ENCODE results near the gene RIC3. TPM values are rescaled to one million over a fixed set of nuclear protein-coding genes. Genes with fewer than 3 reads are reported as not detected.

The RIC3 gene
- total and polyA plus RNA-seq, 4 donors, result 38.2 to 56.1 (median 54.1) TPM

DNA sequence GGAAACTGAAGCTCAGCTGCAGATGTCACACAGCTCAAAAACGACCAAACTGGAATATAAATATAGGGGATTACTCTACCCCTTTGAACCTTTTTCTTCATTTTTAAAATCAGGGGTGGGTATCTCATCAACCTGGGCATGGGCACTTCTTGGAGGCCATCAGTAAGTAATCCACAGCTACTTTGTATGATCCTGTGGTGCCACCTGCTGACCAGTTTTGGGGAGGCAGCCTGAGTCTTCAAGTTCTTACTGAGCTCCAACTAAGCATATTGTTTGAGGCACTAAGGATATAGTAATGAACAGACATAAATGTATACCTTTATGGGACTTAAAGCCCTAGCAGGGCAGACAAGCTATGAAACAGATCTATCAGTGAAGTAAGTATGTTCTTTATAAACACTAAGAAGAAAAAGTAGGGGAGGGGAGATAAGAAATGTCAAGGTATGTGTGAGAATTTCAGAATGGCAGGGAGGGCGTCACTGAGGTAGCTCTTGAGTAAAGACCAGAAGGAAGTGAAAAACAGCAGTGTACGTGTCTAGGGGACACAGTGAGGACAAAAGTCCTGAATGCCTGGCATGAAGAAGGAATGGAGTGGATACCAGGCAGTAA, 69.4 kb downstream of the RIC3 start:
- DNase-seq (ENCODE audit: low read depth in 4 of 6, low spot score in 6 of 6), result peak in 5 of 6 donors; percentile 64 to 94 (median 74)
- peaks cover 18% of the 10 kb centered on the region for H3K4me1 ChIP-seq (ENCODE audit: control insufficient read depth, insufficient read depth, low read length)
- WGBS (ENCODE audit: insufficient coverage), result 76% methylated on average over 2 of the region's 3 CpGs
- H3K9me3 ChIP-seq (ENCODE audit: control insufficient read depth, insufficient read depth, low read length), result no peaks in the 10 kb centered on the region
- H3K27ac ChIP-seq (ENCODE audit: low read depth, low read length), result no peak overlapping the region
- H3K4me3 ChIP-seq (ENCODE audit: low read depth, low read length), result no peak overlapping the region
- no peaks in the 10 kb centered on the region for H3K27me3 ChIP-seq (ENCODE audit: control insufficient read depth, insufficient read depth, low read length)
- H3K36me3 ChIP-seq (ENCODE audit: control insufficient read depth, insufficient read depth, low read length), result peaks cover 87% of the 10 kb centered on the region

DNA sequence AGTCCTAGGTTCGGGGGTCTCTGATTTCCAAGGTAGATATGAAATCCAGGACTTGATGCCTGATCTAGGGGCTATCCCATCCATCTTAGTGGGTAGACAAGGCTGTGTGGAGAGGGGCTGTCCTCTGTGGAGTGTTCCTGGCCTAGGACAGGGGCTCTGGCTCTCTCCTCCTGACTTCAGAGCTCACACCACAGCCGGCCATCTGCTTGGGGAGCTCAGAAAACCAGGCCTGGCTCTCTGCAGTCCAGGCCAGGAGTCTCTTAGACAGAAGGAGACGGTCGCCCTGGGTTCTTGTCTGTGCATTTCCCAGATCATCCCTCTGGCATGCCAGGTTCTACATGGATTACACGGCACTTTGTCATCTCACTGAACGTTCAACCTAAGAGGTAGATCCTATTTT, 69.9 kb downstream of the RIC3 start:
- no peaks in the 10 kb centered on the region for H3K9me3 ChIP-seq (ENCODE audit: control insufficient read depth, insufficient read depth, low read length)
- H3K27ac ChIP-seq (ENCODE audit: low read depth, low read length), result no peak overlapping the region
- H3K4me1 ChIP-seq (ENCODE audit: control insufficient read depth, insufficient read depth, low read length), result peaks cover 23% of the 10 kb centered on the region
- H3K27me3 ChIP-seq (ENCODE audit: control insufficient read depth, insufficient read depth, low read length), result no peaks in the 10 kb centered on the region
- peaks cover 88% of the 10 kb centered on the region for H3K36me3 ChIP-seq (ENCODE audit: control insufficient read depth, insufficient read depth, low read length)
- no peak for DNase-seq (ENCODE audit: low read depth in 4 of 6, low spot score in 6 of 6)
- no peak overlapping the region for H3K4me3 ChIP-seq (ENCODE audit: low read depth, low read length)
- WGBS (ENCODE audit: insufficient coverage), result 71% methylated on average over 4 of the region's 6 CpGs

- Histone ChIP-seq H3K36me3 (ENCODE audit: control insufficient read depth, insufficient read depth, low read length) (peaks cover 90% of the 10 kb centered on the region), H3K27me3 (ENCODE audit: control insufficient read depth, insufficient read depth, low read length) (no peaks in the 10 kb centered on the region), H3K27ac (ENCODE audit: low read depth, low read length) (no peak overlapping the region), H3K4me3 (ENCODE audit: low read depth, low read length) (no peak overlapping the region), H3K4me1 (ENCODE audit: control insufficient read depth, insufficient read depth, low read length) (peaks cover 28% of the 10 kb centered on the region), H3K9me3 (ENCODE audit: control insufficient read depth, insufficient read depth, low read length) (no peaks in the 10 kb centered on the region)
- no peak for DNase-seq (ENCODE audit: low read depth in 4 of 6, low spot score in 6 of 6)
- WGBS (ENCODE audit: insufficient coverage), result 89% methylated on average over 4 of the region's 4 CpGs
Measured at GRCh38 chr11:8098361-8098760, 70.5 kb downstream of the RIC3 start.

DNA sequence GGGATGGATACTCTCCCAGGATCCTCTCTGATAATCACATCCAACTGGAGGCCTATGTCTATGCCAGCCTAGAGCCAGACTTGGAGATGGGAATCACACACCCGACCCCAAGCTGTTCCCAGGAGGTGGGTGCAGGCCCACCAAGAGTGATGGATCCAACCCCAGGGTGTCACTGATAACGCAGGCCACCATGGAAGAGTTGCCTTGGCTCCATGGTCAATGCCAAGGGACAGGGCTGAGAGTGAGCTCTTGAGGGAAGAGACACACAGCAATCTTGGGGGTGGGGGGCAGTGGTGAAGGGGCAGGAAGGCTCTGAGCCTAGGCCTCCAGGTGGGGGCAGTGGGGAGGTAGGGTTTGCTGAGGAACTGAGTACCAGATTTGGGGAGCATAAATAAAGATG, 70.9 kb downstream of the RIC3 start:
- H3K27ac ChIP-seq (ENCODE audit: low read depth, low read length), result no peak overlapping the region

DNA sequence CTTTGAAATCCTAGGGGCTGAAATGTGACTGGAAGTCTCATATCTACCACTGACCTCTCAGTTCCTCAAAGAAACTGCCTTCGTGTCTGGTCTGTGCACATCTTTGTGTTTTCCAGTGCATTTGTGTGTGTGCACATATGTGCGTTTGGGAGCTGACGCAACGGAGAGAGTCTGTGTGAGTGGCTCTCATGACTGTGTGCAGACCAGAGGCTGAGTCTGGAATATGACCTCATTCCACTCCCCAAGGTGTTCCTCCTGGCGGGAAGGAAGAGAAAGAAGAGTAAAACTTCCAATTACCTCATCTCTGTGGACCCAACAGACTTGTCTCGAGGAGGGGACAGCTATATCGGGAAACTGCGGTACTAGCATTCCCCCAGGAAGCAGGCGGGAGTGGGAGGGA, 71.4 kb downstream of the RIC3 start:
- Histone ChIP-seq H3K36me3 (ENCODE audit: control insufficient read depth, insufficient read depth, low read length) (peaks cover 89% of the 10 kb centered on the region), H3K27me3 (ENCODE audit: control insufficient read depth, insufficient read depth, low read length) (no peaks in the 10 kb centered on the region), H3K27ac (ENCODE audit: low read depth, low read length) (no peak overlapping the region), H3K4me3 (ENCODE audit: low read depth, low read length) (no peak overlapping the region), H3K9me3 (ENCODE audit: control insufficient read depth, insufficient read depth, low read length) (no peaks in the 10 kb centered on the region), H3K4me1 (ENCODE audit: control insufficient read depth, insufficient read depth, low read length) (peaks cover 33% of the 10 kb centered on the region)
- 82% methylated on average over 4 of the region's 9 CpGs for WGBS (ENCODE audit: insufficient coverage)
- no peak for DNase-seq (ENCODE audit: low read depth in 4 of 6, low spot score in 6 of 6)

More for the DNA sequence above, 70.9 kb downstream of the RIC3 start:
- Histone ChIP-seq H3K36me3 (ENCODE audit: control insufficient read depth, insufficient read depth, low read length) (peaks cover 93% of the 10 kb centered on the region), H3K4me3 (ENCODE audit: low read depth, low read length) (no peak overlapping the region), H3K9me3 (ENCODE audit: control insufficient read depth, insufficient read depth, low read length) (no peaks in the 10 kb centered on the region), H3K4me1 (ENCODE audit: control insufficient read depth, insufficient read depth, low read length) (peaks cover 32% of the 10 kb centered on the region), H3K27me3 (ENCODE audit: control insufficient read depth, insufficient read depth, low read length) (no peaks in the 10 kb centered on the region)
- WGBS (ENCODE audit: insufficient coverage), result 97% methylated on average over 2 of the region's 2 CpGs
- no peak for DNase-seq (ENCODE audit: low read depth in 4 of 6, low spot score in 6 of 6)

GRCh38 chr11:8097062-8097461, 71.8 kb downstream of the RIC3 start:
- WGBS (ENCODE audit: insufficient coverage), result 98% methylated on average over 8 of the region's 8 CpGs
- Histone ChIP-seq H3K36me3 (ENCODE audit: control insufficient read depth, insufficient read depth, low read length) (peaks cover 86% of the 10 kb centered on the region), H3K27me3 (ENCODE audit: control insufficient read depth, insufficient read depth, low read length) (no peaks in the 10 kb centered on the region), H3K27ac (ENCODE audit: low read depth, low read length) (no peak overlapping the region), H3K4me1 (ENCODE audit: control insufficient read depth, insufficient read depth, low read length) (peaks cover 33% of the 10 kb centered on the region), H3K4me3 (ENCODE audit: low read depth, low read length) (no peak overlapping the region), H3K9me3 (ENCODE audit: control insufficient read depth, insufficient read depth, low read length) (no peaks in the 10 kb centered on the region)
- no peak for DNase-seq (ENCODE audit: low read depth in 4 of 6, low spot score in 6 of 6)

DNA sequence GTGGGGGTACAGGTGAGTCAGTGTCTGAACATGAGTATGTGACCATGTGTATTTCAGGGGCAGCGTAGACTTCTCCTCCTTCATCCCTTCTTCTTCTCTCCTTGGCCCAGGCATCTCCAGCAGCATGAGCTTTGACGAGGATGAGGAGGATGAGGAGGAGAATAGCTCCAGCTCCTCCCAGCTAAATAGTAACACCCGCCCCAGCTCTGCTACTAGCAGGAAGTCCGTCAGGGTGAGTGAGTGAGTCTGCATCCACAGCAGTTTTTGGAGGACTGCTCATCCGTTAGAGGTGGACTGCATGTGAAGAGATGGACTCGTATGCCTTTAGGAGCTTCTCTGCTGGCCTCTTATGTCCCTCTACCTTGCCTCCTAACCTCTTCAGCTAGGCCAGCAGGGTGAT, 72.2 kb downstream of the RIC3 start:
- WGBS (ENCODE audit: insufficient coverage), result 93% methylated on average over 2 of the region's 6 CpGs
- Histone ChIP-seq H3K4me3 (ENCODE audit: low read depth, low read length) (no peak overlapping the region), H3K36me3 (ENCODE audit: control insufficient read depth, insufficient read depth, low read length) (peaks cover 86% of the 10 kb centered on the region), H3K9me3 (ENCODE audit: control insufficient read depth, insufficient read depth, low read length) (no peaks in the 10 kb centered on the region), H3K27ac (ENCODE audit: low read depth, low read length) (no peak overlapping the region), H3K4me1 (ENCODE audit: control insufficient read depth, insufficient read depth, low read length) (peaks cover 36% of the 10 kb centered on the region), H3K27me3 (ENCODE audit: control insufficient read depth, insufficient read depth, low read length) (no peaks in the 10 kb centered on the region)
- DNase-seq (ENCODE audit: low read depth in 4 of 6, low spot score in 6 of 6), result no peak

DNA sequence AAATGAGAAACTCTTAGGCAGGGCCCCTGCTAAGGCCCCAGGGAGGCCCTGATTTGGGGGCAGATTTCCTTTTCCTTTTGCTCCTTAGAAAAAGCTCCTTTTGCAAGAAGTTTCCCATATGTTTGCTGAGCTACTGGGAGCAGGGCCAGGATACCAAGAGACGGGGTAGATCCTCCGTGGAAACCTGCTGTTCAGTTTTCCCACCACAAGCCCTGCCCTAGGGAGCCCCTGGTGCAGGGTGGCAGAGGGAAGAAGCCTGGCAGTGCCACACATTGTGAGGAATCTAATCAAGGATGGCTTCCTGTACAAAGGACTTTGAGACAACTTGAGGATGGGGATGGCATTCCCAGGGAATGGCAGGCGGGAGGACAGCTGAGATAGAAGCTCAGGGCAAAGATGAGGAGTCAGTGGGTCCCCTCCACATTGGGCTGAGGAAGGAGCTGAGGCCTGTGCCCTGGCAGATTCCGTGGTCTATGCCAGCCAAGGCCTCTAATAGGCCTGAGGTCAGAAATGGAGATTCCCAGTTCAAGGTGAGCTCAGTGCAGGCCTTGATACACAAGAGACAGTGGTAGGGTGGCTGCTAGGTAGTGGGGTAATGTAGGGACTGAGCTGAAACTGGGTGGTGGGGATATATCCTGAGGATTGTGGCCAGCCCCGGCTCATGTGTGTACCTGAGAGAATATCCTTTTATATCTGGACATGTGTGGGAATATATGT, 72.9 kb downstream of the RIC3 start:
- Histone ChIP-seq H3K27ac (ENCODE audit: low read depth, low read length) (peak overlapping the region; percentile 3), H3K4me1 (ENCODE audit: control insufficient read depth, insufficient read depth, low read length) (peaks cover 37% of the 10 kb centered on the region), H3K4me3 (ENCODE audit: low read depth, low read length) (no peak overlapping the region), H3K9me3 (ENCODE audit: control insufficient read depth, insufficient read depth, low read length) (no peaks in the 10 kb centered on the region), H3K27me3 (ENCODE audit: control insufficient read depth, insufficient read depth, low read length) (no peaks in the 10 kb centered on the region), H3K36me3 (ENCODE audit: control insufficient read depth, insufficient read depth, low read length) (peaks cover 86% of the 10 kb centered on the region)
- WGBS (ENCODE audit: insufficient coverage), result 59% methylated on average over 5 of the region's 5 CpGs
- DNase-seq (ENCODE audit: low read depth in 4 of 6, low spot score in 6 of 6), result peak in 3 of 6 donors; percentile 33 to 78 (median 58)

GRCh38 chr11:8095371-8095770, 73.5 kb downstream of the RIC3 start:
- peaks cover 37% of the 10 kb centered on the region for H3K4me1 ChIP-seq (ENCODE audit: control insufficient read depth, insufficient read depth, low read length)
- H3K36me3 ChIP-seq (ENCODE audit: control insufficient read depth, insufficient read depth, low read length), result peaks cover 81% of the 10 kb centered on the region
- DNase-seq (ENCODE audit: low read depth in 4 of 6, low spot score in 6 of 6), result no peak
- H3K9me3 ChIP-seq (ENCODE audit: control insufficient read depth, insufficient read depth, low read length), result no peaks in the 10 kb centered on the region
- no peak overlapping the region for H3K4me3 ChIP-seq (ENCODE audit: low read depth, low read length)
- 69% methylated on average over 12 of the region's 12 CpGs for WGBS (ENCODE audit: insufficient coverage)
- H3K27me3 ChIP-seq (ENCODE audit: control insufficient read depth, insufficient read depth, low read length), result no peaks in the 10 kb centered on the region
- H3K27ac ChIP-seq (ENCODE audit: low read depth, low read length), result peak overlapping the region; percentile 3

DNA sequence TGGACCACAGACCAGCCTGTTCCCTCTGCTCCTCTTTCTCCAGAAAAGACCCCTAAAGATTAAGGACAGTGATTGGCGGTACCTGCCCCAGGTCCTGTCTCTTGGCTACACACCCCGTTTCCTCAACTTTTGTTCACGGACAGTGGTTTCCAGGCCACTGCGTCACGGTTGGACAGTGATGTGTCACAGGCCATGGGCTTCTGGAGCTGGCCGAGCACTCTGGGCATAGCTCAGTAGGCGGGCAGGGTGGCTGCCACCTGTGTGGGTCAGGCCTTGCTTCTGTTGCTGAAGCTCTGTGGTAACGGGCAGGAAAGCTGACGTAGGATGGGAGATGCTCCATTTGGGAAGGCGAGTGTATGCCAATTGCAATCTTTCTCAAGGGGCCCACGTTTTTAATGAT, 74.2 kb downstream of the RIC3 start:
- DNase-seq (ENCODE audit: low read depth in 4 of 6, low spot score in 6 of 6), result no peak
- Histone ChIP-seq H3K4me1 (ENCODE audit: control insufficient read depth, insufficient read depth, low read length) (peaks cover 40% of the 10 kb centered on the region), H3K36me3 (ENCODE audit: control insufficient read depth, insufficient read depth, low read length) (peaks cover 80% of the 10 kb centered on the region), H3K27me3 (ENCODE audit: control insufficient read depth, insufficient read depth, low read length) (no peaks in the 10 kb centered on the region), H3K9me3 (ENCODE audit: control insufficient read depth, insufficient read depth, low read length) (no peaks in the 10 kb centered on the region), H3K27ac (ENCODE audit: low read depth, low read length) (no peak overlapping the region), H3K4me3 (ENCODE audit: low read depth, low read length) (no peak overlapping the region)
- 92% methylated on average over 11 of the region's 11 CpGs for whole genome bisulfite sequencing (ENCODE audit: insufficient coverage)

All from spinal cord (tissue), 10 donors.